Mesenchymal stem cell (in vitro differentiated cells and primary cell): Measurements from ENCODE around the gene LAMC2.

Experiments
- DNase-seq: peaks from one replicate; pipeline ENCODE4 v3.0.0-alpha.2; 2013
- H2AFZ ChIP-seq: one replicate; pipeline ENCODE4 v1.6.1; 2013; ENCODE audit warnings: low read depth, mild to moderate bottlenecking, control low read depth, inconsistent platforms, low read length, moderate library complexity
- H2AK5ac ChIP-seq: 2 replicates; pipeline ENCODE4 v1.6.1; 2013; ENCODE audit warnings: low read length, moderate library complexity, mild to moderate bottlenecking, inconsistent platforms; ENCODE audit not compliant: severe bottlenecking
- H2BK120ac ChIP-seq: one replicate; pipeline ENCODE4 v1.6.1; 2013; ENCODE audit warnings: low read depth, mild to moderate bottlenecking, inconsistent platforms, low read length, moderate library complexity
- H2BK12ac ChIP-seq, 2 experiments: one replicate each; pipeline ENCODE4 v1.6.1; 2013; ENCODE audit warnings: inconsistent platforms in 2 of 2, low read length in 2 of 2, mild to moderate bottlenecking in 2 of 2, moderate library complexity in 2 of 2, control low read depth in 1 of 2
- H2BK15ac ChIP-seq: one replicate; pipeline ENCODE4 v1.6.1; 2013; ENCODE audit warnings: mild to moderate bottlenecking, low read depth, inconsistent platforms; ENCODE audit not compliant: poor library complexity, severe bottlenecking
- H2BK5ac ChIP-seq: 2 replicates; pipeline ENCODE4 v1.6.1; 2013; ENCODE audit warnings: low read depth, mild to moderate bottlenecking, low read length, control low read depth, inconsistent platforms; ENCODE audit not compliant: poor library complexity, severe bottlenecking
- H3K14ac ChIP-seq, 2 experiments: one replicate each; pipeline ENCODE4 v1.6.1; 2013; ENCODE audit warnings: inconsistent platforms in 2 of 2, low read length in 2 of 2, control low read depth in 1 of 2, mild to moderate bottlenecking in 1 of 2, moderate library complexity in 1 of 2
- H3K18ac ChIP-seq, 2 experiments: one replicate each; pipeline ENCODE4 v1.6.1; 2013; ENCODE audit warnings: inconsistent platforms in 2 of 2, low read length in 2 of 2, control low read depth in 1 of 2, low read depth in 1 of 2, mild to moderate bottlenecking in 1 of 2
- H3K23ac ChIP-seq, 2 experiments: one replicate each; pipeline ENCODE4 v1.6.1; 2013; ENCODE audit warnings: inconsistent platforms in 2 of 2, low read length in 2 of 2, mild to moderate bottlenecking in 2 of 2, moderate library complexity in 2 of 2, control low read depth in 1 of 2
- H3K27ac ChIP-seq: 2 replicates; pipeline ENCODE4 v1.5.1; 2013; ENCODE audit warnings: mild to moderate bottlenecking, moderate library complexity, low read length, control low read depth, inconsistent platforms; ENCODE audit not compliant: poor library complexity, severe bottlenecking
- H3K27me3 ChIP-seq, 2 experiments: 2 replicates each; pipeline versions ENCODE4 v1.6.1 to v1.7.0; 2013; ENCODE audit warnings: low read length in 2 of 2, mild to moderate bottlenecking in 2 of 2, moderate library complexity in 2 of 2, control low read depth in 1 of 2, inconsistent platforms in 1 of 2; ENCODE audit not compliant: control insufficient read depth in 1 of 2, insufficient read depth in 1 of 2
- H3K36me3 ChIP-seq, 2 experiments: 2 replicates each; pipeline versions ENCODE4 v1.6.1 to v1.7.0; 2013; ENCODE audit warnings: low read length in 2 of 2, control low read depth in 1 of 2, inconsistent platforms in 1 of 2, low read depth in 1 of 2, mild to moderate bottlenecking in 1 of 2; ENCODE audit not compliant: insufficient read depth in 2 of 2, control insufficient read depth in 1 of 2
- H3K4ac ChIP-seq, 2 experiments: one replicate each; pipeline ENCODE4 v1.6.1; 2013; ENCODE audit warnings: inconsistent platforms in 2 of 2, low read length in 2 of 2, mild to moderate bottlenecking in 2 of 2, moderate library complexity in 2 of 2, control low read depth in 1 of 2, low read depth in 1 of 2
- H3K4me1 ChIP-seq: 2 replicates; pipeline ENCODE4 v1.6.1; 2013; ENCODE audit warnings: low read depth, low read length, control low read depth; ENCODE audit not compliant: control insufficient read depth, insufficient read depth
- H3K4me2 ChIP-seq: 2 replicates; pipeline ENCODE4 v1.6.1; 2013; ENCODE audit warnings: low read length, mild to moderate bottlenecking, inconsistent platforms; ENCODE audit not compliant: poor library complexity, severe bottlenecking
- H3K4me3 ChIP-seq, 2 experiments: 2 replicates each; pipeline versions ENCODE4 v1.5.1 to v1.7.0; 2013; ENCODE audit warnings: low read length in 2 of 2, mild to moderate bottlenecking in 2 of 2, control low read depth in 1 of 2, low read depth in 1 of 2; ENCODE audit not compliant: insufficient read depth in 1 of 2
- H3K79me1 ChIP-seq: replicated peaks from 2 replicates; pipeline ENCODE4 v1.6.1; 2013; ENCODE audit warnings: mild to moderate bottlenecking, control low read depth, low read length, inconsistent platforms; ENCODE audit not compliant: poor library complexity, severe bottlenecking
- H3K9ac ChIP-seq: 2 replicates; pipeline ENCODE4 v1.7.0; 2013; ENCODE audit warnings: mild to moderate bottlenecking, low read length, moderate library complexity
- H3K9me3 ChIP-seq: 2 replicates; pipeline ENCODE4 v1.7.0; 2013; ENCODE audit warnings: mild to moderate bottlenecking, low read length; ENCODE audit not compliant: control insufficient read depth
- H4K8ac ChIP-seq: one replicate; pipeline ENCODE4 v1.6.1; 2013; ENCODE audit warnings: inconsistent platforms, mild to moderate bottlenecking, low read length, moderate library complexity
- H4K91ac ChIP-seq: one replicate; pipeline ENCODE4 v1.6.1; 2013; ENCODE audit warnings: mild to moderate bottlenecking, low read length, inconsistent platforms
- WGBS: methylation state at CpG from one replicate; pipeline ENCODE4 v1.1.7; 2013; ENCODE audit warnings: mixed read lengths; 5-methylcytosine and 5-hydroxymethylcytosine counted together

Gene LAMC2

DNA sequence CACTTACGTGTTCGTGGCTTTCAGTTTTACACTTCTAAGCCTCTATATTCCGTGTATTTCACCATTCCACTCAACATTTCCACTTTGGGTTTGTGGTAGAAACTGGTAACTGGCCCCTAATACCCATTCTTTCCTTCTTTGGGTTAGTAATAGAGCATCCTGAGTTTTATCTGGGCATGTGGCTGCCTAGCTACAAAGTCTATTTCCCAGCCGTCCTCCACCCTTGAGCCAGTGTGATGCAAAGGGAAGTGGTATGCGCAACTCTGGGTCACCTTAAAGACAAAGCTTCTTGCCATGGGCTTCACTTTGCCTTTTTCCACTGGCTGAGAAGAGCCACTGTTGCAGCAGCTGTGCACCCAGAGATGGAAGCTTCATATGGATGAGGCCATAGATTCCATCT is 73.9 kb downstream of the LAMC2 start:
- no peak overlapping the region for H3K18ac ChIP-seq
- no peak overlapping the region for H2AFZ ChIP-seq
- WGBS, result 88% methylated on average over 5 of the region's 5 CpGs

DNA sequence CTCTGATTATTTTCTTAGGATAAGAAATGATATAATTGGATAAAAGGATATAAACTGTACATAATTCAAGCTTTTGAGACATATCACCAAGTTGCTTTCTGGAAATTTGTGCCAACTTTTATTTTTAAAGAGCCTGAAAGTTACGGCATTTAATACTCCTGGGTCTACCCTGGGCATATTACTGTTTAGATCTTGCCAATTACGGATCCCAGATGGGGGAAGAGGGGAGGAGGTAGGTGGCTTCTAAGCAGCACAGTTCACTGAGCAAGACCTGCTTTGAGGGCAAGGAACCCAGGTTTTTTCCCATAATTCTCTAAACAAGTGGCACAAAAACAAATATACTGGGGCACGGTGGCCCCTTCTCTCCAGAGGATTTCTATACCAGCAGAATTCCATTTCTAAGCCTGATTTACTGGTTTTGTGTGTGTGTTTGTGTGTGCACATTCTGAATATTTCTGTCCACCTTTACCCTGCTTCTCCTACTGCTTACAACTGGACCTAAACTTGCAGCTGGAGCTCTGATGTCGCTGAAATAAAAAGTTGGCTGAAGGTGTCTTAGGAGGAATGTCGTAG is 76.7 kb downstream of the LAMC2 start:
- H2BK15ac ChIP-seq, result no peak overlapping the region
- no peaks in the 10 kb centered on the region for H3K9me3 ChIP-seq
- DNase-seq, result no peak
- H3K4me1 ChIP-seq, result no peaks in the 10 kb centered on the region
- H3K27ac ChIP-seq, result no peak overlapping the region
- no peak overlapping the region for H2BK120ac ChIP-seq
- H3K4me2 ChIP-seq, result no peak overlapping the region
- no peak overlapping the region for H3K23ac ChIP-seq
- no peak overlapping the region for H4K91ac ChIP-seq
- 93% methylated on average over 4 of the region's 5 CpGs for WGBS
- no peaks in the 10 kb centered on the region for H3K27me3 ChIP-seq
- H3K14ac ChIP-seq, result no peak overlapping the region
- H2BK12ac ChIP-seq, result no peak overlapping the region
- H2AK5ac ChIP-seq, result no peak overlapping the region
- no peaks in the 10 kb centered on the region for H3K79me1 ChIP-seq
- peaks cover 0 to 3% of the 10 kb centered on the region in 2 experiments for H3K36me3 ChIP-seq
- H2AFZ ChIP-seq, result no peak overlapping the region
- H4K8ac ChIP-seq, result no peak overlapping the region
- H2BK5ac ChIP-seq, result no peak overlapping the region
- H3K4me3 ChIP-seq, result no peak overlapping the region
- no peak overlapping the region for H3K18ac ChIP-seq
- H3K4ac ChIP-seq, result no peak overlapping the region
- H3K9ac ChIP-seq, result peak overlapping the region; percentile 52

More for the DNA sequence above, 73.9 kb downstream of the LAMC2 start:
- no peak overlapping the region for H3K4ac ChIP-seq
- H3K4me2 ChIP-seq, result no peak overlapping the region
- H2AK5ac ChIP-seq, result no peak overlapping the region
- peaks cover 9% of the 10 kb centered on the region for H3K9me3 ChIP-seq
- H3K14ac ChIP-seq, result no peak overlapping the region
- no peak for DNase-seq
- H3K4me3 ChIP-seq, result no peak overlapping the region
- no peak overlapping the region for H2BK12ac ChIP-seq
- H3K4me1 ChIP-seq, result no peaks in the 10 kb centered on the region
- no peak overlapping the region for H3K27ac ChIP-seq
- no peak overlapping the region for H4K8ac ChIP-seq
- no peak overlapping the region for H3K23ac ChIP-seq
- no peak overlapping the region for H2BK15ac ChIP-seq
- H3K27me3 ChIP-seq, result no peaks in the 10 kb centered on the region
- H2BK120ac ChIP-seq, result no peak overlapping the region
- no peaks in the 10 kb centered on the region for H3K79me1 ChIP-seq
- peaks cover 0 to 7% of the 10 kb centered on the region in 2 experiments for H3K36me3 ChIP-seq
- no peak overlapping the region for H2BK5ac ChIP-seq
- H4K91ac ChIP-seq, result no peak overlapping the region
- no peak overlapping the region for H3K9ac ChIP-seq

DNA sequence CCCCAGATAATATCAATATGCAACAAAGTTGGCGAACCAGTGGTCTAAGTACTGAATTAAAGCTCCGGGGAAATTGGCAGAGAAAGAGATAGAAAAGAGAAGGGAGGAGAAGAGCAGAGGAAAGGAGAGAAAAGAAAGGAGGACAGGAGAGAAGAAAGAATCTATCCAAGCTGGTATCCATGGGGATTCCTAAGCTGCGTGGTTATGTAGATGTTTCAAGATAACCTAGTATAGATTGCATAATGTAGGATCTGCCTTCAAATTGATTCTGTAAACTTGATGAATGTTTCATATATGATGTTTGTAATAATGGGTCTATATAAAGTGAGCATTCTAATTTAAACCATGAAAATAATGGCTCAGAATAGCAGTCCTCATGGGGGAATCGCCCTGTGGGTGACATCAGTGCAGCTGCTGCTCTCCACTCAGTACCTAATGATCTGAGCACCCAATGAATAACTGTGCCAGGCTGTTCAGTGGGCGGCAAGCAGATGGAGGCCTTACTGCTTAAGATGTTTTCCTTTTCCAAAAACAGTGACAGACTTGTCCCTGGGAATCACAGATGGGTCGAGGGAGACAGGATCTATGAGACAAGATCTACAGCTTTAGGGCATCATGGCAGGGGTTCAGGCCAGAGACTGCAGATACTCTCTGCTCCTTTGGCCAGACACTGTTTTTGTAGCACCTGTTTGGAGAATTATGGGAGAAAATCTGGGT is 78.0 kb downstream of the LAMC2 start:
- no peak for DNase-seq
- Histone ChIP-seq H3K27ac (no peak overlapping the region), H4K91ac (no peak overlapping the region), H3K23ac (no peak overlapping the region), H3K18ac (no peak overlapping the region), H3K27me3 (no peaks in the 10 kb centered on the region), H3K4me3 (no peak overlapping the region), H3K9me3 (no peaks in the 10 kb centered on the region), H2BK5ac (no peak overlapping the region), H3K4me2 (no peak overlapping the region), H3K14ac (no peak overlapping the region), H3K4ac (no peak overlapping the region), H4K8ac (no peak overlapping the region), H2BK120ac (no peak overlapping the region), H2BK15ac (no peak overlapping the region), H2AFZ (no peak overlapping the region), H3K79me1 (no peaks in the 10 kb centered on the region), H2BK12ac (no peak overlapping the region), H3K9ac (no peak overlapping the region), H2AK5ac (no peak overlapping the region), H3K36me3 (peaks cover 0 to 3% of the 10 kb centered on the region in 2 experiments), H3K4me1 (no peaks in the 10 kb centered on the region)
- 77% methylated on average over 6 of the region's 6 CpGs for WGBS

GRCh38 chr1:183267646-183268431 is 81.8 kb downstream of the LAMC2 start:
- Histone ChIP-seq H2BK5ac (no peak overlapping the region), H3K4me3 (no peak overlapping the region), H2AFZ (no peak overlapping the region), H2BK120ac (peak overlapping the region; percentile 13), H2BK12ac (peak overlapping the region; percentile 59 to 85), H3K18ac (peak overlapping the region; percentile 48 to 71), H3K27ac (no peak overlapping the region), H3K9me3 (no peaks in the 10 kb centered on the region), H2BK15ac (peak overlapping the region; percentile 60), H3K36me3 (no peaks in the 10 kb centered on the region), H3K4me2 (no peak overlapping the region), H3K23ac (no peak overlapping the region), H3K9ac (peak overlapping the region; percentile 69), H3K4me1 (peaks cover 4% of the 10 kb centered on the region), H3K14ac (peak overlapping the region in 1 of 2 experiments; percentile 62), H4K8ac (peak overlapping the region; percentile 88), H3K79me1 (no peaks in the 10 kb centered on the region), H3K27me3 (no peaks in the 10 kb centered on the region), H3K4ac (peak overlapping the region; percentile 56 to 69), H4K91ac (peak overlapping the region; percentile 87), H2AK5ac (no peak overlapping the region)
- DNase-seq, result peak; percentile 75
- WGBS, result 67% methylated on average over 7 of the region's 7 CpGs
